Lower leg skin (tissue), 4 donors: ENCODE results near the gene NCAM1. TPM values are rescaled to one million over a fixed set of nuclear protein-coding genes. Genes with fewer than 3 reads are reported as not detected.

ENCODE experiments used
- DNase-seq, 2 donors: peaks; one replicate each; pipeline ENCODE4 v3.0.0-alpha.2; 2019; ENCODE audit warnings: low spot score in 2 of 2
- H3K4me3 ChIP-seq: fragments of 200-600 bp; sonication (generic); 2 replicates; pipeline ENCODE4 v1.5.1; 2017; ENCODE audit warnings: mild to moderate bottlenecking, low read depth; ENCODE audit not compliant: poor library complexity, severe bottlenecking
- CTCF ChIP-seq, 3 donors: fragments of 450-650 bp; IDR thresholded peaks; one replicate each; pipeline ENCODE4 v1.5.1; 2016; ENCODE audit warnings: antibody characterized with exemption in 3 of 3, mild to moderate bottlenecking in 3 of 3, moderate library complexity in 2 of 3
- POLR2A ChIP-seq, 2 donors: fragments of 450-650 bp; IDR thresholded peaks; one replicate each; pipeline ENCODE4 v1.6.1; 2016 to 2017; ENCODE audit warnings: antibody characterized with exemption in 2 of 2, mild to moderate bottlenecking in 1 of 2, moderate library complexity in 1 of 2
- WGBS, 2 donors: methylation state at CpG; one replicate each; pipeline ENCODE4 v1.1.5; 2018; 5-methylcytosine and 5-hydroxymethylcytosine counted together
- intact Hi-C: fragments of 100-400 bp; cut with DNase I; formaldehyde crosslinking; loops from one replicate; pipeline ENCODE4 v1.15.0; 2023; ENCODE audit warnings: low total_unique reads
- total RNA-seq, 4 donors: library from RNA; depleted of rRNA; stranded (reverse); fragments of >200 nt; gene quantifications; one replicate each; pipeline ENCODE4 v1.1.0, GENCODE V29; 2016

The NCAM1 gene
- total RNA-seq, 4 donors from 2014 or later: 1.7 to 7.1 (median 3.8) TPM

GRCh38 chr11:113152500-113152899 is 191.3 kb downstream of the NCAM1 start:
- no peak overlapping the region for H3K4me3 ChIP-seq
- DNase-seq: no peak
- intact Hi-C loops: no loop called here
- TF ChIP-seq POLR2A (IDR thresholded peaks at IDR 0.05) (no peak), CTCF (IDR thresholded peaks at IDR 0.05) (no peak)

GRCh38 chr11:113153847-113154246 is 192.6 kb downstream of the NCAM1 start:
- DNase-seq: no peak
- no peak overlapping the region for H3K4me3 ChIP-seq
- TF ChIP-seq CTCF (IDR thresholded peaks at IDR 0.05): no peak
- TF ChIP-seq POLR2A (IDR thresholded peaks at IDR 0.05): no peak
- WGBS, 2 donors: 53 to 61% methylated on average over 2 of the region's 2 CpGs
- intact Hi-C loops: no loop called here

DNA sequence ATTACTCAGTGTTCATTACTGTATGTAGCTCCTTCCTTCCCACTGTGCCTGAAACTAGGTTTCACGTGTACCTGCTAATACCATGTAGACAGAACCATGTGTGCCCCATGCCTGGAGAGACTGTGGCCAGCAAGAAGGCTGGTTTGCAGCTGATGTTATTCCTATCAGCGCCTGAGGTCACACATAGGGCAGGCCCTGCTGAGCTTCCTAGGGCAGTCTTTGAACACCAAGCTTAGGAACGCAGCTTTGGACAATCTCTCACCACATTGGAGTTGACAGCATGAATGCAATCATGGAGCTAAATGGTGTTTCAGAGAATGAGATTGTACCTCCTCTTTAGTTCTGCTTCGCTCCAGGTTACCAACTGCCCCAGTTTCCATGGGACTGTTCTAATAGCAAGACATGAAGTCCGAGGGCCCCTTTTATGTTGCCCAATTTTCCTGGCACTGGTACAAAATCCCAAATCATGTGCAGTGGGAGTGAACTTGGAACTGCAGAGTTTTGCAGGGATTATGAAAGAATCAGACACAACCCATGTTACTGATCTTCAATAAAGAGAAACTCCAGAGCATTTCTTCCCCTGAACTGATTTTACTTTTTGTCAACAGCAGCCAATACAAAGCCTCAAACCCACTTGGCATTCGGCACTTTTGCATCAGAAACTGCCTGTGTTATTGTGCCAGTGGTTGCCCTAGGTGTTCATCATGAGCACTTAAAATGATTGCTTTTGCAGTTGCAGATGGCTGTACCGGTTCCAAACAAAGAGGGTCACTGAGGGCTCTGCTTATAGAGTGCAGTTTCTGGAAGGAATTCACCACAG is 199.0 kb downstream of the NCAM1 start:
- peak in 1 of 2 donors; percentile 41 for DNase-seq
- WGBS, 2 donors: 74 to 77% methylated on average over 7 of the region's 7 CpGs
- TF ChIP-seq CTCF (IDR thresholded peaks at IDR 0.05) (no peak), POLR2A (IDR thresholded peaks at IDR 0.05) (no peak)
- intact Hi-C loops: no loop called here
- H3K4me3 ChIP-seq: no peak overlapping the region

DNA sequence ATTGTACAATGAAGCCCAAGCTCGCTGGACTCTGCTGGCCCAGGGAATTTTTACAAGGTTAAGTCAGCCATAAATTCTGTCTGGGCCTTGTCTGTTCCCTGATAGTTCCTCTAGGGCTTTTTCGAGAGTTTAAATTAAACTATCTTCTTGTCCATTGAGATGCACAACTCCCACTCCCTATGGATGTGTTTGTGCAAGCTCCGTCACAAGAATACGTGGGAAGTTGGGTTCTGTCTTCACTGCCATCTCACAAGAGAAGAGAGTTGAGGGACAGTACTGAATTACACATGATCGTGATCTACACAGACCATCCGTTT is 199.5 kb downstream of the NCAM1 start:
- WGBS, 2 donors: 79 to 81% methylated on average over 6 of the region's 6 CpGs
- no peak overlapping the region for H3K4me3 ChIP-seq
- no peak for TF ChIP-seq POLR2A (IDR thresholded peaks at IDR 0.05)
- no peak for TF ChIP-seq CTCF (IDR thresholded peaks at IDR 0.05)
- no peak for DNase-seq
- intact Hi-C loops: no loop called here

- no peak for DNase-seq
- intact Hi-C loops: no loop called here
- TF ChIP-seq CTCF (IDR thresholded peaks at IDR 0.05): no peak
- no peak for TF ChIP-seq POLR2A (IDR thresholded peaks at IDR 0.05)
- WGBS, 2 donors: 68% methylated on average over 5 of the region's 5 CpGs
- no peak overlapping the region for H3K4me3 ChIP-seq
Observed at GRCh38 chr11:113161711-113162591, 200.7 kb downstream of the NCAM1 start.
